Neuronal stem cell (in vitro differentiated cells): ENCODE measurements around the gene DOCK3.
A peak's percentile ranks its signal among the peaks of the same experiment; 100 is the strongest.

Experiments
- DNase-seq: peaks from one replicate; pipeline ENCODE4 v3.0.0-alpha.2; 2013; ENCODE audit warnings: low spot score
- H2AFZ ChIP-seq: one replicate; pipeline ENCODE4 v1.6.1; 2013; ENCODE audit warnings: mild to moderate bottlenecking, low read length, inconsistent platforms
- H2AK5ac ChIP-seq: 2 replicates; pipeline ENCODE4 v1.6.1; 2013; ENCODE audit warnings: low read depth, mild to moderate bottlenecking, inconsistent platforms, low read length, moderate library complexity, mixed read lengths
- H2BK120ac ChIP-seq: 2 replicates; pipeline ENCODE4 v1.6.1; 2013; ENCODE audit warnings: low read depth, mild to moderate bottlenecking, inconsistent platforms, low read length, moderate library complexity, mixed read lengths
- H2BK12ac ChIP-seq: one replicate; pipeline ENCODE4 v1.6.1; 2013; ENCODE audit warnings: low read length, inconsistent platforms
- H2BK15ac ChIP-seq: 2 replicates; pipeline ENCODE4 v1.6.1; 2013; ENCODE audit warnings: mild to moderate bottlenecking, low read length, inconsistent platforms, mixed read lengths
- H2BK5ac ChIP-seq: one replicate; pipeline ENCODE4 v1.6.1; 2013; ENCODE audit warnings: inconsistent platforms, mild to moderate bottlenecking, low read length, moderate library complexity
- H3K14ac ChIP-seq: one replicate; pipeline ENCODE4 v1.6.1; 2013; ENCODE audit warnings: low read length, inconsistent platforms
- H3K18ac ChIP-seq: 2 replicates; pipeline ENCODE4 v1.6.1; 2013; ENCODE audit warnings: low read length, inconsistent platforms
- H3K23ac ChIP-seq: 2 replicates; pipeline ENCODE4 v1.6.1; 2013; ENCODE audit warnings: low read depth, mild to moderate bottlenecking, mixed read lengths, low read length, inconsistent platforms; ENCODE audit not compliant: poor library complexity
- H3K27ac ChIP-seq: replicated peaks from 3 replicates; pipeline ENCODE4 v1.5.1; 2013; ENCODE audit warnings: low read length, inconsistent platforms
- H3K27me3 ChIP-seq, 3 experiments: 2 replicates each; pipeline ENCODE4 v1.6.1; 2013; ENCODE audit warnings: low read length in 3 of 3, mild to moderate bottlenecking in 2 of 3, inconsistent platforms in 1 of 3, low read depth in 1 of 3, mixed read lengths in 1 of 3, moderate library complexity in 1 of 3; ENCODE audit not compliant: control insufficient read depth in 3 of 3, insufficient read depth in 3 of 3
- H3K36me3 ChIP-seq, 2 donors: replicated peaks in 1 of 2; 2 replicates each; pipeline ENCODE4 v1.6.1; 2013; ENCODE audit warnings: low read length in 2 of 2; ENCODE audit not compliant: control insufficient read depth in 2 of 2, insufficient read depth in 2 of 2
- H3K4ac ChIP-seq: 2 replicates; pipeline ENCODE4 v1.6.1; 2013; ENCODE audit warnings: inconsistent platforms, mild to moderate bottlenecking, low read length, moderate library complexity
- H3K4me1 ChIP-seq, 2 donors: 1 replicate in 1 of 2; 2 replicates in 1 of 2; pipeline ENCODE4 v1.6.1; 2013; ENCODE audit warnings: low read length in 2 of 2, low read depth in 1 of 2; ENCODE audit not compliant: control insufficient read depth in 2 of 2, insufficient read depth in 1 of 2
- H3K4me2 ChIP-seq: one replicate; pipeline ENCODE4 v1.6.1; 2013; ENCODE audit warnings: mild to moderate bottlenecking, low read length, inconsistent platforms; ENCODE audit not compliant: insufficient read depth, poor library complexity, severe bottlenecking
- H3K4me3 ChIP-seq, 2 donors: 2 replicates each; pipeline ENCODE4 v1.5.1; 2013; ENCODE audit warnings: low read length in 2 of 2, mild to moderate bottlenecking in 2 of 2, inconsistent platforms in 1 of 2, moderate library complexity in 1 of 2
- H3K79me1 ChIP-seq: one replicate; pipeline ENCODE4 v1.6.1; 2013; ENCODE audit warnings: low read depth, mild to moderate bottlenecking, inconsistent platforms, low read length, moderate library complexity
- H3K9ac ChIP-seq: one replicate; pipeline ENCODE4 v1.6.1; 2013; ENCODE audit warnings: mild to moderate bottlenecking, low read depth, low read length, inconsistent platforms; ENCODE audit not compliant: poor library complexity
- H3K9me3 ChIP-seq, 2 donors: replicated peaks in 1 of 2; 2 replicates each; pipeline versions ENCODE3 to v1.6.1; 2013; ENCODE audit warnings: low read length in 2 of 2, mild to moderate bottlenecking in 2 of 2, inconsistent platforms in 1 of 2, low read depth in 1 of 2, mixed read lengths in 1 of 2, moderate library complexity in 1 of 2; ENCODE audit not compliant: control insufficient read depth in 2 of 2, insufficient read depth in 1 of 2
- H4K8ac ChIP-seq: one replicate; pipeline ENCODE4 v1.6.1; 2013; ENCODE audit warnings: low read depth, mild to moderate bottlenecking, inconsistent platforms, low read length, moderate library complexity
- H4K91ac ChIP-seq: one replicate; pipeline ENCODE4 v1.6.1; 2013; ENCODE audit warnings: low read length, low read depth, mild to moderate bottlenecking, inconsistent platforms; ENCODE audit not compliant: poor library complexity
- WGBS, 2 donors: extraction: QIAGEN DNeasy Blood & Tissue Kit; methylation state at CpG; one replicate each; pipeline ENCODE4 v1.1.7; 2013; ENCODE audit warnings: missing lambda C conversion rate in 2 of 2, mixed read lengths in 1 of 2; ENCODE audit not compliant: insufficient read length in 2 of 2, insufficient replicate concordance in 1 of 2; ENCODE audit errors: extremely low coverage in 2 of 2; 5-methylcytosine and 5-hydroxymethylcytosine counted together

The DOCK3 gene

GRCh38 chr3:50627407-50628051 lies 47.2 kb upstream of the DOCK3 start:
- WGBS, 2 donors: no CpG with 5 or more reads among the region's 6 CpGs
- peak overlapping the region; percentile 68 for H3K18ac ChIP-seq

GRCh38 chr3:50628601-50629000 lies 46.1 kb upstream of the DOCK3 start:
- Histone ChIP-seq H3K9ac (no peak overlapping the region), H2AK5ac (peak overlapping the region; percentile 16), H3K4me1 (peaks cover 4 to 47% of the 10 kb centered on the region in 2 donors), H4K91ac (no peak overlapping the region), H3K18ac (peak overlapping the region; percentile 80), H2BK5ac (peak overlapping the region; percentile 26), H3K23ac (no peak overlapping the region), H2BK12ac (no peak overlapping the region), H3K4me3 (no peak overlapping the region), H3K4ac (no peak overlapping the region), H3K14ac (peak overlapping the region; percentile 59), H3K36me3 (peaks cover 0 to 12% of the 10 kb centered on the region in 2 donors), H2BK120ac (no peak overlapping the region), H3K27ac (no peak overlapping the region), H3K9me3 (no peaks in the 10 kb centered on the region), H2AFZ (no peak overlapping the region), H4K8ac (no peak overlapping the region), H3K79me1 (peaks cover 16% of the 10 kb centered on the region), H2BK15ac (peak overlapping the region; percentile 13), H3K4me2 (no peak overlapping the region), H3K27me3 (no peaks in the 10 kb centered on the region)
- WGBS, 2 donors: no CpG with 5 or more reads among the region's 3 CpGs
- no peak for DNase-seq

More at GRCh38 chr3:50627407-50628051, 47.2 kb upstream of the DOCK3 start:
- no peak for DNase-seq
- Histone ChIP-seq H3K14ac (peak overlapping the region; percentile 39), H2BK5ac (peak overlapping the region; percentile 35), H4K91ac (peak overlapping the region; percentile 82), H3K27ac (no peak overlapping the region), H3K4me2 (no peak overlapping the region), H3K9ac (peak overlapping the region; percentile 45), H3K4ac (peak overlapping the region; percentile 7), H3K27me3 (no peaks in the 10 kb centered on the region), H2BK15ac (no peak overlapping the region), H2AFZ (no peak overlapping the region), H3K4me1 (peaks cover 4 to 47% of the 10 kb centered on the region in 2 donors), H3K36me3 (peaks cover 0 to 12% of the 10 kb centered on the region in 2 donors), H3K9me3 (no peaks in the 10 kb centered on the region), H3K4me3 (no peak overlapping the region), H2BK120ac (no peak overlapping the region), H2BK12ac (peak overlapping the region; percentile 84), H4K8ac (no peak overlapping the region), H3K23ac (no peak overlapping the region), H2AK5ac (peak overlapping the region; percentile 60), H3K79me1 (peaks cover 10% of the 10 kb centered on the region)

GRCh38 chr3:50630394-50630793 lies 44.3 kb upstream of the DOCK3 start:
- Histone ChIP-seq H3K23ac (no peak overlapping the region), H4K91ac (peak overlapping the region; percentile 25), H3K4me2 (no peak overlapping the region), H3K27ac (no peak overlapping the region), H3K14ac (no peak overlapping the region), H3K18ac (peak overlapping the region; percentile 27), H3K36me3 (peaks cover 0 to 5% of the 10 kb centered on the region in 2 donors), H3K4me3 (no peak overlapping the region), H2BK15ac (no peak overlapping the region), H3K9me3 (no peaks in the 10 kb centered on the region), H2AFZ (no peak overlapping the region), H3K9ac (peak overlapping the region; percentile 65), H3K4me1 (peaks cover 0 to 31% of the 10 kb centered on the region in 2 donors), H2BK5ac (no peak overlapping the region), H4K8ac (no peak overlapping the region), H2AK5ac (peak overlapping the region; percentile 21), H3K79me1 (peaks cover 10% of the 10 kb centered on the region), H3K27me3 (no peaks in the 10 kb centered on the region), H2BK12ac (no peak overlapping the region), H3K4ac (no peak overlapping the region), H2BK120ac (no peak overlapping the region)
- no CpG with 5 or more reads among the region's 6 CpGs for WGBS, 2 donors
- DNase-seq: no peak

GRCh38 chr3:50630877-50631276 lies 43.9 kb upstream of the DOCK3 start:
- no peak overlapping the region for H3K14ac ChIP-seq
- H3K4me1 ChIP-seq: peaks cover 0 to 26% of the 10 kb centered on the region in 2 donors
- H3K4ac ChIP-seq: no peak overlapping the region
- no peak overlapping the region for H3K23ac ChIP-seq
- peak overlapping the region; percentile 27 for H3K18ac ChIP-seq
- H2BK15ac ChIP-seq: no peak overlapping the region
- H2BK5ac ChIP-seq: no peak overlapping the region
- no peak overlapping the region for H2AFZ ChIP-seq
- H3K27me3 ChIP-seq: no peaks in the 10 kb centered on the region
- no peak overlapping the region for H2BK120ac ChIP-seq
- H4K91ac ChIP-seq: peak overlapping the region; percentile 38
- peaks cover 10% of the 10 kb centered on the region for H3K79me1 ChIP-seq
- H2AK5ac ChIP-seq: peak overlapping the region; percentile 21
- no peak for DNase-seq
- peaks cover 0 to 5% of the 10 kb centered on the region in 2 donors for H3K36me3 ChIP-seq
- H3K4me2 ChIP-seq: no peak overlapping the region
- whole genome bisulfite sequencing, 2 donors: no CpG with 5 or more reads among the region's 7 CpGs
- no peaks in the 10 kb centered on the region for H3K9me3 ChIP-seq
- no peak overlapping the region for H2BK12ac ChIP-seq
- peak overlapping the region in 1 of 2 donors; percentile 16 for H3K4me3 ChIP-seq
- H3K27ac ChIP-seq: no peak overlapping the region
- peak overlapping the region; percentile 65 for H3K9ac ChIP-seq
- no peak overlapping the region for H4K8ac ChIP-seq
